GM19467 (cell line): ENCODE measurements around the gene TUBE1.
A peak's percentile ranks its signal among the peaks of the same experiment; 100 is the strongest.
"Not testable (repeated sequence)": the region's sequence is repeated elsewhere in the genome, so short reads cannot be mapped to it uniquely, and the experiment has no call there.

Experiments used
- ATAC-seq: cut with Tn5 transposase; IDR thresholded peaks from one replicate; pipeline ENCODE4 v1.9.1; 2021; ENCODE audit warnings: mild to moderate bottlenecking, moderate library complexity; ENCODE audit not compliant: unreplicated experiment

The TUBE1 gene

DNA sequence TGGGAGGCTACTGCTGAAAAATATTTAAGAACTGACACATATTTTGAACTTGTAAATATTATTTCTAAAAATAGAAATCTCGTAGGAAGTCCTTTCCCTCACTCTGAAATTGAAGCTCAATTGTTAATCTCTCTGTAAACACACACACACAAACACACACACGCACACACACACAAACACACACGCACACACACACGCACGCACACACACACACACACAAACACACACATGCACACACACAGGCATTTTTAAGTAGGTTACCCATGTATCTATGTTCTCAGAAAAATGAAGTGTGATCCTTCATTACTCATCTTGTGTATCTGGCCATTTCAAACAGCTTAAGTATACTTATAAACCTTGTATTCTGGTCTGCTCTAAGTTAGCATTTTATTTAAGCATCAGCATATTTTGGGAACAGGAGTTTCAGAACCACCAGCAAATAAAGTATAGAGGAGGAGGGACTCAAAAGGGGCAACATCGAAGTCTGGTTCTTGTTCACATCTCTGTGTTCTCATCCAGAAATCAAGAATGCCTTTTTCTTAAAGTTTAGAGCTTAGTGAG, 21.8 kb downstream of the TUBE1 start:
- no peak for ATAC-seq

DNA sequence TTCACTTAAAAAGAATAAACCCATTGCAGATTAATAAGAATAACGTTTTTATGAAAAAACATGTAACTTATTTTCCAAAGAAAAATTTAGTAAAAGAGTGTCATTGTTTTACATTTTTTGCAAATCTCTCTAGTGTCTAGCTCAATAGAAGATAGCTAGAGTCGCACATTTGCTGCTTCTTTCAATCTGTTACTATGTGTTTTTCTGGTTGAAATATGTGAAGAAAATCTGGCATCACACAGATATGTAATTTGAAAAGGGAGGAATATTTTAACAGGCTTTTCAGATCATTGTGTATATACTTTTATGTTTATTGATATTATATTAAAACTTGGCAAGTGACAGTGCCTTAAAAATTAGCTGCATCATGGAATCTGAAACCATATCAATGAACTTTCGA, 24.3 kb downstream of the TUBE1 start:
- ATAC-seq: no peak

DNA sequence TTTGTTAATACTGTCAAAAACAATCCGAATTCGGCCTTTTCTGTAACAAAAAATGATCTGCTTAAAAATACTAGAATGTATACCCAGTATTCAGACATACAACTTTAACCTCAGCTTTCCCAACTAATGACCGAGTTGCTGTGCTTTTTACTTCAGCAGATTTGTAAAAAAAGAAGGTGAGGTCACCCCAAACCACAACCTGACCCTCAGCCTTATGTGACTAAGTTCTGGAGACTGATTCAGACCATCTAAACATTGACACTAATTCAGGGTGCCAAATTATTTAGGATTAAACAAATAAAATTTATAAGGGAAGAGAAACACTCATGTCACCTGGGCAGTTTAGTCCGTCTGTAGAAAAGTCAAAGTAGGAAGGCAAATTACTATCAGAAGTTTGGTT, 25.7 kb downstream of the TUBE1 start:
- no peak for ATAC-seq

DNA sequence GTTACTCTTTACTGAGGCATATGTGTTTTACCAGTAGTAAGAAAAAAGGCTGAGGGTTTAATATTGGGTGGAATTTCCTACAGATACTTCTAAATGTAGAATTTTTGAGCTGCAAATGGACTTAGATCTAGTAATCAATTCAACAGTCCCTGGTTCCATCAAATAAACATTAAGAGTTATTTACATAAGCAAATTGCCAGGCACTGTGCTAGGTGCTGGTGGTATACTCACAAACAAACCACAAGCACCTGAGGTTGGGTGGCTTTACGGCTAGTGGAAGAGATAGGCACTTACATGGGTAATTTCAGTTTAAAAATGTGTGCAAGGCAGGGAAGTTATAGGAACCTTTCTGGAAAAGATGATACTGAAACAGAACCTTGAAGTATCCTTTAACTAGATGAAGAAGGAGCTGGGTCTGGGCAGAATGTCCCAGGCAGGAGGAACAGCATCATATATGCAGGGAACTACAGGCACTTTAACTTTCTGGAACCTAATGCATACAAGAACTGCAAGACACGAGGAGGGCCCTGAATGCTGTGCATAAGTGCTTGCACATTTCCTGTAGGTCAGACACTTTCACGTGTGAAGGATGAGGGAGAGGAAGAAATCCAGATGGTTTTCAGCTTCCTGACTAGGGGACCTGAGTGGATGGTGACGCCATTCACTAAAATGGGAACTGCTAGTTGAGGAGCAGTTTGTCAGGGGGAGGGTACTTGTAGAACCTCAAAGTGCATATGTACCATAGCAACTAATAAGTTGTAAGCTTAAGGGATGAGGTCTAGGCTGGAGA, 28.8 kb downstream of the TUBE1 start:
- ATAC-seq: no peak

DNA sequence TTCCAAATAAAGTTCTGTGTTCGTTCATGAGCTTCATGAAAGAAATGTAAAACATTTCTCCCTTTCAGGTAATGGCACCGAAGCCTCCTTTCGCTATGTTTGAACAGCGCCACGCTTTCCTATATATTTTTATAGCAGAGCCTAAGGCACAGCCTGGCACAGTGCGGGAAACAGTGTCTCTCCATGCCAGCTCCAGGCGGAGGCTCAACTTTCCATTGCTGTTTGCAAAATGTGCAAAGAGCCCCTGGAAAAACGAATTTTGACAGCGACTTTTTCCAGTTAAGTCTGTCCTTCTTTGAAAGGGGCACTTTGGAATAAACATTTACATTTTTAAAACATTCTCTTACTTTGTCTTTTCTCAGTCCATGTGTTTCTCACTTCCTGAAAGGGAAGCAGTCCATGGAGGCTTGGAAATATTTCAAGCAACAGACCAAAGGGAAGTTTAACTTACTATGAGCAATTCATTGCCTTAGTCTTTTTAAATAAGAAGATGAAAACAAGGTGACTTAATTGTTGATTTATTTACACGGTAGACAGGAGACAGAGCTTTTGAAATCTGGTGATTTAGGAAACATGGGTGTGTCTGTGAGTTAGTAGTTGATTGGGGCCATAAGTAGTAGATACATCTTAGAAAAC, 32.6 kb downstream of the TUBE1 start:
- ATAC-seq: no peak

DNA sequence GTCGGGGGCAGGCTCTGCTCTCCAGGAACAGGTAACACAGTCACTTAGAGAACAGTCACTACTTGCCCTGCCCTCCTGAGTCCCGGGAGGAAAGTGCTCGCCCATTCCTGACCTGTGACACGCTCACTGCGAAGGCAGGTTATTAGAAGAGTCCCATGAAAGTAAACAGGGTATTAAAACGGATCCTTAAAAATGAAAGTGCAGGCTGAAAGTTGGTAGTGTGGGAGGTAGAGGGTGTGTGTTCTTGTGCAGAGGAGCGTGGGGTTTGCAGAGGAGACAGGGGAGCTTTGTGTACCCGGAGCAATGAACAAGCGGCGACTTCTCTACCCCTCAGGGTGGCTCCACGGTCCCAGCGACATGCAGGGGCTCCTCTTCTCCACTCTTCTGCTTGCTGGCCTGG, 33.3 kb downstream of the TUBE1 start, which contains the start of gene CCN6:
Gene CCN6 (plus strand): TSS at position 104 of the 400 bp plus-strand sequence. CDS start 254 bp downstream, at position 358.
- no peak for ATAC-seq

DNA sequence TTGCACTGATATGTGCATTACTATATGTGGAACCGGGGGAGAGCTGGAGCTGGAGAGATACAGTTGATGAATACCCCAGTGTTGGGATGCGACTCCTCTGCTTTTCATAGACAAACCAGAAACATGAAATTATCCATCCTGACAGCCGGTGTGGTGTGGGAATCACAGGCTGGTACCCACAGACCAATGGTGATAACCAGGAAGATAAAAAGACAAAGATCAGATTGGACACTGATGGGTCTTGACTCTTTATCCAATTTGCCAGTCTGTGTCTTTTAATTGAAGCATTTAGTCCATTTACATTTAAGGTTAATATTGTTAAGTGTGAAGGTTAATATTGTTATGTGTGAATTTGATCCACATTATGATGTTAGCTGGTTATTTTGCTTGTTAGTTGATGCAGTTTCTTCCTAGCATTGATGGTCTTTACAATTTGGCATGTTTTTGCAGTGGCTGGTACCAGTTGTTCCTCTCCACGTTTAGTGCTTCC, 36.0 kb downstream of the TUBE1 start:
- ATAC-seq: not testable (repeated sequence)

DNA sequence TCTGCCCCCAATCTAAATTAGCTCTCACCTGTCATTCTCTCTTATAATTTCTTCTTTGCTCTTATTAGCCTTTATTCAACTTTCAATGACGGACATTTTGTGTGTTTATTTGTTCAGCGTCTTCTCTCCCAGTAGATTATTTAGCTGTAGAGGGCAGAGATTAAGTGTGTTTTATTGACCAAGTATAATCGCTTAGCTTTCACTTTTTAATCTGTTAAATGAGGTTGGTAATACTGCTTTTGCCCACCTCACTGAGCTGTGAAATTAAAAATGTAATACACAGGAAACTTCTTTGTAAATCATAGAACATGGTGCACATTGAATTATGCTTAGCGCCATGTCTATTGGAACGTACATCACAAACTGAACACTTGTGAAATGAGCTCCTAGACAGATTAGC, 36.9 kb downstream of the TUBE1 start:
- no peak for ATAC-seq

DNA sequence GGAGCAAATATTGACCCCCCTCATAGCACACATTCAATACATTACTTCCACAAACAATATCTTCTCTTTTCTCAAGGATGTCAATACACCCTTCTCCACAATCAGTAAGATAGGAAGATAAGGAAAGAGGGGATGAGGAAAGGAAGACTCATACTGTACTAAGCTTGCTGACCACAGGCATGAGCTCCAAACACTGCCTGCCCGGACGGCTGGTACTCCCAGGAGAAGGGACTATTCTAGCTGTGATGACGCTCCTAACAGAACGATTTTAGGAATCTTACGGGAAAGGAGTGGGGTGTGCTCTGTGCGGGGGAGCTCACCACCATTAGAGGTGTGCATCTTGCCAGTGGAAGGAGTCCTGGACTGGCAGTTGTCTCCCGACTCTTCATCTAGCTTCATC, 37.3 kb downstream of the TUBE1 start:
- no peak for ATAC-seq

DNA sequence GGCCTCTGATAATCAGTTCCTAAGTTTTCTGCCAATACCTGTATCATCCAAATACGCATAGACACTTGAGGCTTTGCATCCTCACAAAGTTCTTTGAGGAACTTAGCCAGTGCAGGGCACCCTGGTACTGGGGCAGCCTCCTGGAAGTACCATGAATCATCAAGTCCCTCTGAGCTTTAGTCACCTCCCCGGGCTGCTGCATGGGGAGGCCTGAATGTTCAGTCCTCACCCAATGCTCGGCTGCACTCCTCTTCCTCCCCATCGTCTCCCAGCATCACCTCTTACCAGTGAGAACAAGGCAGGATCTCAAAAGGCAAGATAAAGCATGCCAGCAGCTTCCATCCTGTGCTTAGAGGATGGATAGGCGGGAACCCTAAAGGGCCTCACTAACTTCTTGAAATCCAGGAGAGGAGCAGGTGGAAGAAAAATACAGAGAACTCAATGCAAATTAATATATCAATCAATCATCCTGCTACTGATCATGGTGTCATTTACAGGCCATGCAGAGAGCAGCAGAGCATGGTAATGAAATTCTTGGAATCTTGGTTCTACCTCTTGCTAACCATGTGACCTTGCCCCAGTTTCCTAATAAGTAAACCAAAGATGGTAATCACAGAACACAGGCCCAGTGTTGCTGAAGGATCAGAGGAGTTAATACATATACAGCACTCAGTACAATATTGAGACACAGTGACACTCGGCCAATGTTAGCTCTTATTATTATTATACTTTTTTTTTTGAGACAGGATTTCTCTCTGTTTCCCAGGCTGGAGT, 38.1 kb downstream of the TUBE1 start:
- no peak for ATAC-seq

DNA sequence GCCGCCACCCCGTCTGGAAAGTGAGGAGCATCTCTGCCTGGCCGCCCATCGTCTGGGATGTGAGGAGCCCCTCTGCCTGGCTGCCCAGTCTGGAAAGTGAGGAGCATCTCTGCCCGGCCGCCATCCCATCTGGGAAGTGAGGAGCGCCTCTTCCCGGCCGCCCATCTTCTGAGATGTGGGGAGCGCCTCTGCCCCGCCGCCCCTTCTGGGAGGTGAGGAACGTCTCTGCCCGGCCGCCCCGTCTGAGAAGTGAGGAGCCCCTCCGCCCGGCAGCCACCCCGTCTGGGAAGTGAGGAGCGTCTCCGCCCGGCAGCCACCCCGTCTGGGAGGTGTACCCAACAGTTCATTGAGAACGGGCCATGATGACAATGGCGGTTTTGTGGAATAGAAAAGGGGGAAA, 39.8 kb downstream of the TUBE1 start:
- not testable (repeated sequence) for ATAC-seq

DNA sequence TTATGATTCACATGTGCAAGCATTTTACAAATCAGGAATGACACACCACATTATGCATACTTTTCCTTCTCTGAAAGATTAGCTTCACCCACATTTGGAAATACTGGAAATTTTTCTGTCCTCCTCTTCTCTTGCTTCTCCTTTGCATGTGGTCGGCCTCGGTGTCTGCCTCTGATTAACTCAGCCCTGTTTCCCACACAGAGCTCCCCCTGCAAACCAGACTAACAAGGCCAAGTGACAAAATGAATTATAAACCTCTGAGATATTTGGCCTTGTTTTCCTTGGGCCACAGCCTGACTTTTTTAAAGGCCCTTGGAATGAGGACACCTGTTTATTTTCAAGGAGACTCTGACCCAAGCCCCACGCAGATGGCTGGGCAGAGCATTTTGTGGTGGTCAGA, 42.4 kb downstream of the TUBE1 start:
- ATAC-seq: no peak

DNA sequence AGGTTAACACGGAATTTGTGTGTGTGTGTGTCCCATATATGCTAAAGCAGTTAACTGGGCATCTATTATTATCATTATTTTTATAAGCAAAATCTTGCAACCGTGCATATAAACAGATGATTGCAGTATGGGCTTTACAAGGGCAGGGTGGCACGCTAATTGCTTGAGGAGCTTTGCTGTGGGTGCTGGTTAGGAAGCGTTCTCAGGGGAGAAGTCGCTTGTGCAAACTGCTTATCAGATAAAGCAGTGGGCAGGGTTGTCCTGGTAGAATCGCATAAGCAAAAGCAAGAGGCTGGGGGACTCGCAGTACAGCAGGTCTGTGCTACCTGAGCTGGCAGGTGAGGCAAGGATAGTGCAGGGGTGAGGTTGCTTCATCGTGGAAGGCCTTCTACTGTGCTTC, 43.1 kb downstream of the TUBE1 start:
- no peak for ATAC-seq

DNA sequence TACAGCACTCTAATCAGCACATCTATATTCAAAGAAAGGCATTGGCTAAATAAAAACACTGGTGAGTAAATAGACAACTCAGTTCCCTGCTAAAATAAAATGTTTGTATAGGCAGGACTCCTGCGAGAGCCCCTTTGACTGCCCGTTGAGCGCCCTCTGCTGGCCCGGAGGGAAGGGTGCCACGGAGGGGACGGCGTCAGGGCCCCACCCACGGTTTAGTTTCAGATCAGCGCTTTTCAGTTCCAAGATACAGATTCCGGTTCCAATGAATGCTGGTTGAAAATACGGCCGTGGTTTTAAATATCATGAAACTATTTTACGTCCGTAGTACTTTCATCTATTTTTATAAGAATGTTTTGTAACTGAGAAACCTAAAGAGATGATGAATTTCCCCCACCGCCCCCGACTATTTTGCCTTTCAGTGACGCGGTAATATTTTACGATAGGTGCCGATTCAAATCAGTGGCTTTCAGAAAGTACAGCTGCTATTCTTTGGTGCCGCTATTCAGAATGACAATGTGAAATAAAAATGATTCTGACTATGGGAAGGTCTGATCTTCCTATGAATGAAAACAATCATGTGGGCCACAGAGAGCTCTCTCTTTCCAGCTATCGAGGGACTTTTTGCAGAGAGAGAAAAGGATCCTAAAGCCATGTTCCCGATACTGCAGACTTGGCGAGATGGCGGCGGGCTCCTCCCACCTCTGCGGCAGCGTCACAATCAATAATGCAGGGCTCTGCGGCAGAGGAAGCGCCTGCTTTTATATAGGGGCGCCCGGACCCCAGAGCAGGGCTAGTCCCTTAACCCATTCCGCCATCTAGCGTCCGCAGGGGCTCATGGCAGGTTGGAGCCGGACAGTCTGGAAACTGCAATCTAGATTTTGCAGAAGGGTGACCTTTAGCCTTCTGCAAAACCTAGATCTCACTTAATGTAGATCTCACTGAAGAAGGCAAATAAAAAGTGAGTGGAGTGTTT, 44.0 kb downstream of the TUBE1 start:
- peak; percentile 92 for ATAC-seq

DNA sequence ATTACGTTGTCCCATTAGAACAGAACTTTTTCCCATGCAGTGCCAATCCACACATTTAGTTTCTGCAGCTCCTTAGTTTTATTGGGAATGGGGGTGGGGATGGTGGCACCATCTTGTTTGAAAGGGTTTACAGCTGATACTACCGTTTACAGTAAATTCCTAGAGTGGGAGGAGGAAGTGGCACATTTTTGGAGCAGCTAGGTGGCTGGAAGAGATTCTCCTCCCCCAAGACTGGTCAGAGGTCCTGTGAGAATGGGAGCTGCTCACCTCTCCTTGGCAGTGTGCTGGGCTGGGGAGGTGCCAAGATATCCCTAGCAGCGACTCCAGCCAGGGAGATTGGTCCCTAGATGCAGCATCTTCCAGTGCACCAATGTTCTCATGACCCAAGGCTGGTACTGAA, 45.7 kb downstream of the TUBE1 start:
- no peak for ATAC-seq

DNA sequence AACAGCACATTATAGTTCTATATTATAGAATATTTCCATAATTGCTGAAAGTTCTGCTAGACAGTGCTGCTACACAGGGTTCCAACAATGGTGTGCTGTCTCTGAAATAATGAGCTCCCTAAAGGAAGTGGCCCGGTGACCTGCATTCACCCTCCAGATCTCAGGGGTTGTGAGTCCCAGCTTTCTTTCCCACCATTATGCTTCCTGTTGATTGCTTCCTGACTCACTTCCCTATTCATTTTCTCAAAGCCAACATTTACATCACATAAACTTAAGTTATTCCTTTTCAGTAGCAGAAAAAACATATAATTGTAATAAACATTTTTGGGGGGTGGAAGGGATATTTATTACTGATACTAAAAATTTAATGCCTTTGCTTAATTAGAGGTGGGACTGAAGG, 46.3 kb downstream of the TUBE1 start:
- ATAC-seq: no peak

DNA sequence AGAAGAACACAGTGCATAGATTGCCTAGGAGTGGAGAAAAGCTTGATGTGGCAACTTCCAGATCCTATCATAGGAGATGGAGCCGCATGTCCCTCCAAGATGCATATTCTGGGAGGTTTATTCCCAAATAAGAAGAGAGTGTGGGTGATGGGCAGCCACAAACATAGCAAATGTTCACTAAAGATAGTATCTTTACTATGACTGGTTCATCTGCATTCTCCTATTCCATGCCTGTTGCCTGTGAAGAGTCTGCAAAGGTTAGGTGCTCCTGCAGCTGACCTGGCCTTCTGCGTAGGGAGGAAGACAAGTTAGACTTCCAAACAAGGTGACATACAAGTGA, 47.9 kb downstream of the TUBE1 start:
- no peak for ATAC-seq

DNA sequence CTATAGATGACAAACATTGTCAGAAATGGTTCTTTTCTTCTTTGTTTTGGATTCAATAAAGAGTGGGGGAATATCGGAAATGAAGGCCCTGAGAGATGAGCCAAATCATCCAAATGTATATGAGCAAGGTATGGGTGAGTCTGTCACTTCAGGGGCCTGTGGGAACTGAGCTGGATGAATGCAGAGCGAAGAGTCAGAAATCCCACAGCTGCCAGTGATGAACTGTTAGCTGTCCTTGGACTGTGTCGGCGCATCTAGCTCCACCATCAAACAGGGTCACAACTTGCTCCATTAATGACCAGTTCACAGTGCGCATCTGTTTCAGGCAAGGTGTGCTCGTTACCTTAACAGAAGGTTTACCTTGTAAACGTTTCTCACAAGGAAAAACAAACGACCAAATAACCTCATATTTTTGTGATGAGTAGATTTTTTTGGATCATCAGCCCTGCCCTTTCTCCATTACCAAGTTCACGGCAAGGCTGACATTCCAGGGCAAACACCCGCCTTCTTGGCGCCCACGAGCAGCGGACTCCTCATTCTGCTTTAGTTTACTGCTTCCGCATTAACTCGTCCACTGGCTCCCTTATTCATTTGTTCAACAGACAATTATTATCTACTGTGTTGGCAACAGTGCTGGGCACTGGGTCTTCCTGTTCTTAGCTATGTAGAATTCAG, 48.4 kb downstream of the TUBE1 start:
- ATAC-seq: no peak

DNA sequence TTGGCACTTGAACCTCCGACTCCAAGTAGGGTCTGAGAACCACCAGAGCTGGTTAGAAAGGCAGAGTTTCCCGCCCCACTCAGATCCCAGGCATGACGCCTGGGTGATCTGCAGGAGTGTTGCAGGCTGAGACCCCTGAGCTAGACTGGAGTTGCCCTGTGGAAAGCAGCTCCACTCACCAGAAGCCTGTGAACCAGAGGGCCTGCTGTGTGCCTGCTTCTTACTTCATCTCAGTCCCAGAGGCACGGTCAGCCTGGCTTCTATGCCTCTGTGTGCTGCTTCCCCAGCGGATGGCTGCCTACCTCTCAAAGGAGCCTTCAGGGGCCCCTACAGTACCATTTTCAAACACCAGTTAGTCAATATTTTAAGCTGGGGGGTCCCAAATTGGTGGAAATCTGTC, 49.0 kb downstream of the TUBE1 start:
- no peak for ATAC-seq

DNA sequence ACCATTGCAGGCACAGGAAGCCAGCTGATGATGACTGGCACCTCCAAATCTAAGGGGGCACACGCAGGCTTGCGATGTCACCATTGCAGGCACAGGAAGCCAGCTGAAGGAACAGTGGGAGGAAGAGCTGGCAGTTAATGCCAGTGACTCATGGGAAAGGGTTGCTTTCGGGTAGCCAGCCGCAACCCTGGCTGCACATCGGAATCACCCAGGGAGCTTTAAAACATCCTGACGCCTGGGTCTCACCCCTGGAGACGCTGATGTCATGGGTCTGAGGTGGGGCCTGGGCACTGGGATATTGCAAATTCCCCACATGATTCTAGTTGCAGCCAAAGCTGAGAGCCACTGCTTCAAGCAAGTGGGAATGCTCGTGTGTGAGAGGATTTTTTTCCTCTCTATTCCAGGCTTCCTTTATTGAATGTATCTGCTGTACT, 49.5 kb downstream of the TUBE1 start:
- no peak for ATAC-seq
